ENCODE data around the gene ZNF784. TPM values are rescaled to one million over a fixed set of nuclear protein-coding genes. Genes with fewer than 3 reads are reported as not detected.
A peak's percentile ranks its signal among the peaks of the same experiment; 100 is the strongest.

Gene ZNF784
- total and polyA plus RNA-seq, 2 of the 8 experiments (the other 6 are each of a cell fraction or from before 2014, with no cell fraction given), result 6.5 to 8.0 TPM

DNA sequence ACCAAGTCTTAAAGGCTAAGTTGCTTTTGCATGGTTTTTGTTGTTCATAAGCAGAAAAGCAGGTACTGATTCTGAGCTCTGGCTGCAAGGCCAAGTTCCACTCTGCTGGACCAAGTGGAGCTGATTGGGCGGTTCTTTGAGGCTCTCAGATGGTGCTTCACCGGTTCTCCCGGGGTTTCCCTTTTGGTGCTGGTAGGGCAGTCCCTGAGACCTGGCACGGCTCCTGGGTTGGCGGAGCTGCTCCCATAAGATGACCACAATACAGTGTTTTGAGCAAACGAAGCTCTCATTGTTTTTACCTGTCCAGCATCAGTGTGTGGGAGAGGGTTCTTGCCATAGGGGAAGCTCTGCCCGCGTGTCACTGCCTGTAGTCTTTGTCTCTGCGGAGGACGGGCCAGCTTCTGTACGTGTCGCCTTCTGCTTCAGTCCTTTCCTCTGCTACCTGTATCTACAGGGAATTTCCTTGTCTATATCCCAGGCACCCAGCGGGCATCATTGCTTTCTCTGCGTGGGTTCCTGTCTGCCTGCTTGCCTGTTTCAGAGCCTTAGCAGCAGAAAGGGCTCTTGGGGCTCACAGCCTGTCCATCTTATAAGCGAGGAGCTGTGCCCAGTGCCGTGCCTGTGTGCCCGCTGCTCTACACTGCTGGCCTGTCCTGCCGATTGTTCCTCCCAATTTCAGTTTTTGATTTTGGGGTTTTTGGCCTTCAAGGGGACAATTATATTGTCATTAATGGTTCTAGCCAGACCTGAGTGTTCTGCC lies 32.8 kb upstream of the ZNF784 start:
- Histone ChIP-seq H3K79me2 (ENCODE audit: control insufficient read depth in 1 of 2, insufficient read depth in 2 of 2, low read length in 2 of 2) (peaks cover 45 to 63% of the 10 kb centered on the region in 2 experiments), H3K14ac (ENCODE audit: insufficient read length) (no peak overlapping the region), H2BK120ac (replicated peaks; ENCODE audit: low read depth, low read length) (no peak overlapping the region), H4K5ac (ENCODE audit: insufficient read length, low read depth, low read length) (no peak overlapping the region), H3K4ac (replicated peaks; ENCODE audit: insufficient read length, low read depth, low read length) (no peak overlapping the region), H3K27ac (ENCODE audit: low read depth, low read length) (no peak overlapping the region; the same call in 1 of the 2 replicates), H2BK15ac (ENCODE audit: low read length) (0 out of 2 replicates have a peak overlapping the region, but pooled peaks have one; percentile 53), H3K23ac (ENCODE audit: insufficient read length) (no peak overlapping the region), H2BK5ac (ENCODE audit: low read depth, low read length) (peak overlapping the region; percentile 80), H3K27me3 (replicated peaks in 1 of 4; ENCODE audit: control insufficient read depth in 3 of 4, extremely low read depth in 1 of 4, insufficient read depth in 3 of 4, low read length in 3 of 4) (no peaks in the 10 kb centered on the region), H2AK5ac (ENCODE audit: low read depth, low read length) (0 out of 2 replicates have a peak overlapping the region, but pooled peaks have one; percentile 46), H4K20me1 (replicated peaks in 1 of 2; ENCODE audit: control insufficient read depth in 1 of 2, insufficient read depth in 2 of 2, low read length in 2 of 2) (peaks cover 23 to 24% of the 10 kb centered on the region in 2 experiments), H4K8ac (ENCODE audit: extremely low read depth, insufficient read depth, low read length) (no peak overlapping the region), H2BK20ac (ENCODE audit: low read length) (no peak overlapping the region), H3K9me3 (ENCODE audit: insufficient read depth in 2 of 2, low read depth in 1 of 2, low read length in 1 of 2) (no peaks in the 10 kb centered on the region), H3K4me2 (ENCODE audit: insufficient read depth in 1 of 2, low read depth in 2 of 2, low read length in 2 of 2) (peak overlapping the region; percentile 81 to 94), H3K18ac (ENCODE audit: extremely low read depth, low read length) (no peak overlapping the region), H3K56ac (replicated peaks; ENCODE audit: insufficient read length, low read depth, low read length) (no peak overlapping the region), H2AFZ (ENCODE audit: low read length) (no peak overlapping the region), H3K9ac (replicated peaks in 1 of 4; ENCODE audit: extremely low read depth in 1 of 4, low read depth in 3 of 4, low read length in 3 of 4) (peak overlapping the region in 3 of 4 experiments; percentile 5 to 100 (median 98); a peak in 4 of 7 replicates), H3K79me1 (ENCODE audit: low read depth, low read length) (peaks cover 8% of the 10 kb centered on the region; the same call in 1 of the 2 replicates), H3K36me3 (ENCODE audit: control insufficient read depth in 2 of 4, insufficient read depth in 4 of 4, low read length in 3 of 4) (peaks cover 7 to 21% (median 18%) of the 10 kb centered on the region in 4 experiments; a peak in 6 of 8 replicates), H4K91ac (replicated peaks; ENCODE audit: insufficient read length, low read length) (no peak overlapping the region), H2BK12ac (ENCODE audit: low read depth, low read length) (no peak overlapping the region), H3K4me1 (replicated peaks in 1 of 4; ENCODE audit: control insufficient read depth in 3 of 4, insufficient read depth in 4 of 4, low read length in 3 of 4) (peaks cover 3 to 16% (median 10%) of the 10 kb centered on the region in 4 experiments; a peak in 6 of 7 replicates), H3K4me3 (ENCODE audit: extremely low read depth in 1 of 4, insufficient read depth in 2 of 4, low read depth in 3 of 4, low read length in 4 of 4) (peak overlapping the region; percentile 84 to 93 (median 92); a peak in 7 of 8 replicates), H3K23me2 (ENCODE audit: low read depth, low read length) (peaks cover 13% of the 10 kb centered on the region)
- WGBS, 2 experiments (ENCODE audit: extremely low coverage in 1 of 2, insufficient coverage in 1 of 2, insufficient read length in 1 of 2, insufficient replicate concordance in 2 of 2, low coverage in 1 of 2, low lambda C conversion rate in 2 of 2, missing lambda C conversion rate in 1 of 2), result 75% methylated on average over 18 of the region's 18 CpGs; no CpG with 5 or more reads in 1 of the 2 experiments
- FAIRE-seq, result no peak
- ChIA-PET CTCF (ENCODE audit: partially characterized antibody) (interaction anchor here (0.6 to 2.8 kb wide), 7 partner anchors 14 to 1330 kb away, joined by 3 to 19 read pairs (median 3); partner anchors contain the start of gene SYT5), POLR2A (ENCODE audit: partially characterized antibody) (interaction anchor here (0.6 to 5.8 kb wide), 16 partner anchors 8 to 462 kb away, joined by 3 to 75 read pairs (median 4); partner anchors contain the start of gene EPN1)
- TF ChIP-seq EP300 (IDR thresholded peaks at IDR 0.05; ENCODE audit: borderline replicate concordance in 1 of 2, low read depth in 2 of 2, low read length in 2 of 2) (no peak), POLR2A (IDR thresholded peaks at IDR 0.05; ENCODE audit: control extremely low read depth in 1 of 2, low read depth in 2 of 2, low read length in 2 of 2) (peak in 1 of 2 experiments; percentile 27; a peak in 1 of 3 replicates), SIRT6 (IDR thresholded peaks at IDR 0.05; ENCODE audit: low read length) (no peak), SAP30 (IDR thresholded peaks at IDR 0.05; ENCODE audit: insufficient read depth, insufficient replicate concordance, low read length) (no peak), RBBP5 (IDR thresholded peaks at IDR 0.05; ENCODE audit: borderline replicate concordance, low read depth, low read length) (no peak), SUZ12 (IDR thresholded peaks at IDR 0.05; ENCODE audit: low read length) (no peak), EGR1 (IDR thresholded peaks at IDR 0.05; ENCODE audit: borderline replicate concordance, low read depth, low read length) (no peak), NRF1 (IDR thresholded peaks at IDR 0.05; ENCODE audit: low read depth, low read length) (no peak), BACH1 (IDR thresholded peaks at IDR 0.05; ENCODE audit: low read length) (no peak)
- no peak for DNase-seq (ENCODE audit: low read depth in 1 of 2, low spot score in 2 of 2)
